H7 (cell line): ENCODE data around the gene BIRC5. TPM values are rescaled to one million over a fixed set of nuclear protein-coding genes. Genes with fewer than 3 reads are reported as not detected.
A peak's percentile ranks its signal among the peaks of the same experiment; 100 is the strongest.

Experiments
- DNase-seq: peaks from one replicate; pipeline ENCODE4 v3.0.0; 2012
- H3K27me3 ChIP-seq: 2 replicates; pipeline ENCODE4 v1.6.0; 2011; ENCODE audit warnings: mild to moderate bottlenecking, low read length; ENCODE audit not compliant: control insufficient read depth, insufficient read depth
- H3K36me3 ChIP-seq: replicated peaks from 2 replicates; pipeline ENCODE4 v1.5.1; 2011; ENCODE audit warnings: low read length; ENCODE audit not compliant: control insufficient read depth, insufficient read depth
- H3K4me3 ChIP-seq: 2 replicates; pipeline ENCODE4 v1.5.1; 2011; ENCODE audit warnings: low read depth, mild to moderate bottlenecking, control low read depth, low read length, moderate library complexity; ENCODE audit not compliant: insufficient read depth
- total RNA-seq: library from RNA; depleted of rRNA; stranded (reverse); fragments of >200 nt; shearing (Covaris generic); gene quantifications from 2 replicates; pipeline ENCODE4 v1.2.3, GENCODE V29; 2014

The BIRC5 gene
- total RNA-seq, 1 experiment from 2014 or later: 152 TPM

- Histone ChIP-seq H3K27me3 (no peaks in the 10 kb centered on the region), H3K4me3 (no peak overlapping the region), H3K36me3 (peaks cover 29% of the 10 kb centered on the region)
- peak; percentile 37 for DNase-seq
These were observed 38.4 kb upstream of the BIRC5 start for GRCh38 chr17:78175643-78175981.

GRCh38 chr17:78176548-78177025, 37.5 kb upstream of the BIRC5 start:
- no peaks in the 10 kb centered on the region for H3K27me3 ChIP-seq
- H3K36me3 ChIP-seq: peaks cover 32% of the 10 kb centered on the region
- H3K4me3 ChIP-seq: no peak overlapping the region
- DNase-seq: peak; percentile 93

- no peak overlapping the region for H3K4me3 ChIP-seq
- H3K36me3 ChIP-seq: peaks cover 42% of the 10 kb centered on the region
- H3K27me3 ChIP-seq: no peaks in the 10 kb centered on the region
- DNase-seq: no peak
These were observed 34.7 kb upstream of the BIRC5 start for GRCh38 chr17:78179372-78179771.

GRCh38 chr17:78180083-78180482, 34.0 kb upstream of the BIRC5 start:
- Histone ChIP-seq H3K27me3 (no peaks in the 10 kb centered on the region), H3K4me3 (no peak overlapping the region), H3K36me3 (peaks cover 48% of the 10 kb centered on the region)
- no peak for DNase-seq

GRCh38 chr17:78180508-78180907, 33.5 kb upstream of the BIRC5 start:
- Histone ChIP-seq H3K4me3 (no peak overlapping the region), H3K36me3 (peaks cover 49% of the 10 kb centered on the region), H3K27me3 (no peaks in the 10 kb centered on the region)
- no peak for DNase-seq

- Histone ChIP-seq H3K36me3 (peaks cover 46% of the 10 kb centered on the region), H3K4me3 (no peak overlapping the region), H3K27me3 (no peaks in the 10 kb centered on the region)
- DNase-seq: no peak
These were observed 31.5 kb upstream of the BIRC5 start for GRCh38 chr17:78182504-78182903.

- Histone ChIP-seq H3K4me3 (no peak overlapping the region), H3K27me3 (no peaks in the 10 kb centered on the region), H3K36me3 (peaks cover 39% of the 10 kb centered on the region)
- DNase-seq: no peak
These were observed 30.1 kb upstream of the BIRC5 start for GRCh38 chr17:78183916-78184315.

- H3K4me3 ChIP-seq: no peak overlapping the region
- H3K36me3 ChIP-seq: peaks cover 36% of the 10 kb centered on the region
- DNase-seq: no peak
These were observed 29.7 kb upstream of the BIRC5 start for GRCh38 chr17:78184351-78184750.

GRCh38 chr17:78184868-78185267, 29.2 kb upstream of the BIRC5 start:
- Histone ChIP-seq H3K36me3 (peaks cover 33% of the 10 kb centered on the region), H3K27me3 (no peaks in the 10 kb centered on the region), H3K4me3 (no peak overlapping the region)
- no peak for DNase-seq

More at GRCh38 chr17:78184351-78184750, 29.7 kb upstream of the BIRC5 start:
- H3K27me3 ChIP-seq: no peaks in the 10 kb centered on the region

- DNase-seq: no peak
- no peaks in the 10 kb centered on the region for H3K27me3 ChIP-seq
- H3K4me3 ChIP-seq: peak overlapping the region; percentile 78
- peaks cover 29% of the 10 kb centered on the region for H3K36me3 ChIP-seq
These were observed 27.9 kb upstream of the BIRC5 start for GRCh38 chr17:78185981-78186691.

GRCh38 chr17:78186692-78187595, 27.1 kb upstream of the BIRC5 start, which contains the start of the genes AFMID and TK1:
Gene AFMID, plus strand, starts transcription at chr17:78187362. Its CDS starts 9 bp downstream, at chr17:78187371.
Gene TK1, minus strand, starts transcription at chr17:78187052. Its CDS starts 58 bp downstream, at chr17:78186994.
- no peaks in the 10 kb centered on the region for H3K27me3 ChIP-seq
- peak within 1 kb of the TSS; percentile 78 for H3K4me3 ChIP-seq
- DNase-seq: peak; percentile 100
- peaks cover 26% of the 10 kb centered on the region for H3K36me3 ChIP-seq

GRCh38 chr17:78196716-78197115, 17.3 kb upstream of the BIRC5 start:
- no peaks in the 10 kb centered on the region for H3K27me3 ChIP-seq
- peaks cover 2% of the 10 kb centered on the region; the same call in 1 of the 2 replicates for H3K36me3 ChIP-seq
- no peak overlapping the region for H3K4me3 ChIP-seq
- DNase-seq: no peak

GRCh38 chr17:78197147-78197832, 16.8 kb upstream of the BIRC5 start:
- no peak overlapping the region for H3K4me3 ChIP-seq
- peaks cover 2% of the 10 kb centered on the region; the same call in 1 of the 2 replicates for H3K36me3 ChIP-seq
- no peaks in the 10 kb centered on the region for H3K27me3 ChIP-seq
- DNase-seq: peak; percentile 58

- Histone ChIP-seq H3K27me3 (no peaks in the 10 kb centered on the region), H3K4me3 (no peak overlapping the region), H3K36me3 (peaks cover 4% of the 10 kb centered on the region)
- no peak for DNase-seq
These were observed 13.6 kb upstream of the BIRC5 start for GRCh38 chr17:78200451-78200850.
